ENCODE results near the gene FAM9C. TPM values are rescaled to one million over a fixed set of nuclear protein-coding genes. Genes with fewer than 3 reads are reported as not detected.
A peak's percentile ranks its signal among the peaks of the same experiment; 100 is the strongest.

The FAM9C gene
- total and polyA plus RNA-seq, 2 of the 4 experiments (the other 2 are of a cell fraction), result not detected

- no peak overlapping the region for H3K14ac ChIP-seq (replicated peaks; ENCODE audit: low read depth, low read length)
- H3K4ac ChIP-seq (ENCODE audit: low read depth, low read length), result no peak overlapping the region; the same call in 1 of the 2 replicates
- H2BK120ac ChIP-seq (ENCODE audit: low read depth, low read length), result no peak overlapping the region; the same call in 1 of the 2 replicates
- peaks cover 4% of the 10 kb centered on the region for H3K4me1 ChIP-seq (ENCODE audit: control insufficient read depth, insufficient read depth, low read length)
- no peak overlapping the region for H2AK9ac ChIP-seq (replicated peaks; ENCODE audit: low read depth, low read length, poor library complexity)
- H3K27ac ChIP-seq (ENCODE audit: insufficient read depth, low read length), result peak overlapping the region; percentile 63; the same call in 1 of the 2 replicates
- H2AK5ac ChIP-seq (ENCODE audit: low read depth, low read length), result no peak overlapping the region
- intact Hi-C loops (cut with micrococcal nuclease) (no loop called here), dilution Hi-C loops (cut with HindIII; ENCODE audit: low sequenced_read_pairs, unreplicated experiment) (no loop called here), in situ Hi-C loops (cut with MboI; ENCODE audit: low sequenced_read_pairs) (no loop called here)
- no peaks in the 10 kb centered on the region for H3K9me1 ChIP-seq (ENCODE audit: insufficient read depth, low read length)
- H2AFZ ChIP-seq (replicated peaks; ENCODE audit: low read length, poor library complexity), result no peak overlapping the region
- no peak overlapping the region for H4K5ac ChIP-seq (ENCODE audit: low read depth, low read length)
- no peak overlapping the region for H2BK20ac ChIP-seq (ENCODE audit: low read depth, low read length)
- peak overlapping the region; percentile 24 for H2BK5ac ChIP-seq (ENCODE audit: low read depth, low read length, poor library complexity, severe bottlenecking)
- WGBS, 2 experiments (ENCODE audit: extremely low coverage in 2 of 2, insufficient read length in 1 of 2), result no CpG with 5 or more reads among the region's 6 CpGs
- no peak overlapping the region for H3K23ac ChIP-seq (ENCODE audit: low read depth, low read length)
- ChIA-PET CTCF (no interaction called here), POLR2A (ENCODE audit: unreplicated experiment) (interaction anchor here (0.5 kb wide), 1 partner anchor 9 kb away, joined by 3 read pairs; no protein-coding TSS in a partner anchor)
- no peaks in the 10 kb centered on the region for H3K79me1 ChIP-seq (ENCODE audit: low read depth in 1 of 2, low read length in 2 of 2)
- DNase-seq (peak; percentile 54), ATAC-seq (ENCODE audit: low read depth) (no peak; the same call in 1 of the 2 replicates)
- H3K9me3 ChIP-seq (ENCODE audit: control insufficient read depth, insufficient read depth, low read length), result no peaks in the 10 kb centered on the region
- peak overlapping the region; percentile 10; the same call in 1 of the 2 replicates for H3K56ac ChIP-seq (ENCODE audit: extremely low read depth, insufficient read depth, low read length)
- H3K4me3 ChIP-seq (ENCODE audit: insufficient read depth, low read depth, low read length), result no peak overlapping the region
- H4K20me1 ChIP-seq (ENCODE audit: insufficient read depth, low read length), result no peaks in the 10 kb centered on the region
- H3K36me3 ChIP-seq (ENCODE audit: control insufficient read depth, insufficient read depth, low read length), result no peaks in the 10 kb centered on the region
- BruUV-seq (replicated peaks), result no TSS peak
- no peak overlapping the region; the same call in 1 of the 2 replicates for H4K91ac ChIP-seq (ENCODE audit: insufficient read depth, low read depth, low read length)
- peak overlapping the region; percentile 5; the same call in 1 of the 2 replicates for H3K4me2 ChIP-seq (ENCODE audit: low read depth, low read length)
- H3K9ac ChIP-seq (ENCODE audit: low read depth, low read length), result no peak overlapping the region; the same call in 1 of the 2 replicates
- H3K18ac ChIP-seq (ENCODE audit: low read depth, low read length), result peak overlapping the region; percentile 45; the same call in 1 of the 2 replicates
- H3K27me3 ChIP-seq (ENCODE audit: control insufficient read depth, insufficient read depth, low read length), result no peaks in the 10 kb centered on the region
- H4K8ac ChIP-seq (ENCODE audit: low read depth in 2 of 2, low read length in 2 of 2), result peak overlapping the region in 1 of 2 experiments; percentile 24; a peak in 2 of 4 replicates
- no peak overlapping the region; the same call in 2 of the 3 replicates for H2BK15ac ChIP-seq (ENCODE audit: low read depth, low read length)
- no peak for TF ChIP-seq BHLHE40 (IDR thresholded peaks at IDR 0.05; ENCODE audit: low read depth, low read length)
- TF ChIP-seq MAZ (IDR thresholded peaks at IDR 0.05; ENCODE audit: borderline replicate concordance, low read depth, low read length), result no peak
- no peak for TF ChIP-seq RAD21 (IDR thresholded peaks at IDR 0.05; ENCODE audit: low read length)
- no peak for TF ChIP-seq SMC3 (IDR thresholded peaks at IDR 0.05; ENCODE audit: low read depth, low read length)
- no peak for TF ChIP-seq MXI1 (IDR thresholded peaks at IDR 0.05; ENCODE audit: borderline replicate concordance, low read depth, low read length)
- TF ChIP-seq MAFK (IDR thresholded peaks at IDR 0.05; ENCODE audit: low read depth, low read length), result no peak
- no peak for TF ChIP-seq NFE2L2 (IDR thresholded peaks at IDR 0.05; ENCODE audit: low read depth, low read length)
- TF ChIP-seq RFX5 (IDR thresholded peaks at IDR 0.05; ENCODE audit: low read depth, low read length), result no peak
- TF ChIP-seq USF2 (IDR thresholded peaks at IDR 0.05; ENCODE audit: low read depth, low read length), result no peak
- TF ChIP-seq CEBPB (IDR thresholded peaks at IDR 0.05; ENCODE audit: low read depth, low read length), result no peak
- TF ChIP-seq CHD1 (IDR thresholded peaks at IDR 0.05; ENCODE audit: low read depth, low read length), result no peak
- TF ChIP-seq, protein P1, sequence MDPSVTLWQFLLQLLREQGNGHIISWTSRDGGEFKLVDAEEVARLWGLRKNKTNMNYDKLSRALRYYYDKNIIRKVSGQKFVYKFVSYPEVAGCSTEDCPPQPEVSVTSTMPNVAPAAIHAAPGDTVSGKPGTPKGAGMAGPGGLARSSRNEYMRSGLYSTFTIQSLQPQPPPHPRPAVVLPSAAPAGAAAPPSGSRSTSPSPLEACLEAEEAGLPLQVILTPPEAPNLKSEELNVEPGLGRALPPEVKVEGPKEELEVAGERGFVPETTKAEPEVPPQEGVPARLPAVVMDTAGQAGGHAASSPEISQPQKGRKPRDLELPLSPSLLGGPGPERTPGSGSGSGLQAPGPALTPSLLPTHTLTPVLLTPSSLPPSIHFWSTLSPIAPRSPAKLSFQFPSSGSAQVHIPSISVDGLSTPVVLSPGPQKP (IDR thresholded peaks at IDR 0.05; ENCODE audit: borderline replicate concordance, low read depth, low read length), result no peak
- TF ChIP-seq, protein P2, sequence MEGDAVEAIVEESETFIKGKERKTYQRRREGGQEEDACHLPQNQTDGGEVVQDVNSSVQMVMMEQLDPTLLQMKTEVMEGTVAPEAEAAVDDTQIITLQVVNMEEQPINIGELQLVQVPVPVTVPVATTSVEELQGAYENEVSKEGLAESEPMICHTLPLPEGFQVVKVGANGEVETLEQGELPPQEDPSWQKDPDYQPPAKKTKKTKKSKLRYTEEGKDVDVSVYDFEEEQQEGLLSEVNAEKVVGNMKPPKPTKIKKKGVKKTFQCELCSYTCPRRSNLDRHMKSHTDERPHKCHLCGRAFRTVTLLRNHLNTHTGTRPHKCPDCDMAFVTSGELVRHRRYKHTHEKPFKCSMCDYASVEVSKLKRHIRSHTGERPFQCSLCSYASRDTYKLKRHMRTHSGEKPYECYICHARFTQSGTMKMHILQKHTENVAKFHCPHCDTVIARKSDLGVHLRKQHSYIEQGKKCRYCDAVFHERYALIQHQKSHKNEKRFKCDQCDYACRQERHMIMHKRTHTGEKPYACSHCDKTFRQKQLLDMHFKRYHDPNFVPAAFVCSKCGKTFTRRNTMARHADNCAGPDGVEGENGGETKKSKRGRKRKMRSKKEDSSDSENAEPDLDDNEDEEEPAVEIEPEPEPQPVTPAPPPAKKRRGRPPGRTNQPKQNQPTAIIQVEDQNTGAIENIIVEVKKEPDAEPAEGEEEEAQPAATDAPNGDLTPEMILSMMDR (conservative IDR thresholded peaks at IDR 0.05; ENCODE audit: low read depth, low read length), result no peak
Measured at GRCh38 chrX:13081395-13082205, 37.2 kb upstream of the FAM9C start.
